CD14-positive monocyte (primary cell): Measurements from ENCODE around the gene GNG8. TPM values are rescaled to one million over a fixed set of nuclear protein-coding genes. Genes with fewer than 3 reads are reported as not detected.

ENCODE experiments used
- DNase-seq, 3 donors: peaks; one replicate each; pipeline ENCODE4 v3.0.0-alpha.2; 2011 to 2022
- H2AFZ ChIP-seq: 2 replicates; pipeline ENCODE4 v1.6.0; 2012; ENCODE audit warnings: mild to moderate bottlenecking, low read depth, low read length, inconsistent platforms; ENCODE audit not compliant: insufficient read depth, poor library complexity, severe bottlenecking
- H3K27ac ChIP-seq, 2 donors: 1 replicate in 1 of 2; 2 replicates in 1 of 2; pipeline ENCODE4 v1.5.1; 2012 to 2013; ENCODE audit warnings: low read length in 2 of 2, control low read depth in 1 of 2, inconsistent platforms in 1 of 2, low read depth in 1 of 2, mild to moderate bottlenecking in 1 of 2
- H3K27me3 ChIP-seq, 2 donors: one replicate each; pipeline versions ENCODE4 v1.6.0 to v1.6.1; 2011 to 2013; ENCODE audit warnings: low read length in 2 of 2; ENCODE audit not compliant: control insufficient read depth in 2 of 2, insufficient read depth in 2 of 2
- H3K36me3 ChIP-seq, 2 donors: replicated peaks in 1 of 2; 1 replicate in 1 of 2; 2 replicates in 1 of 2; pipeline versions ENCODE4 v1.5.1 to v1.6.1; 2012 to 2013; ENCODE audit warnings: low read length in 2 of 2, control low read depth in 1 of 2, inconsistent platforms in 1 of 2, mild to moderate bottlenecking in 1 of 2; ENCODE audit not compliant: insufficient read depth in 2 of 2, control insufficient read depth in 1 of 2
- H3K4me1 ChIP-seq, 2 donors: 1 replicate in 1 of 2; 2 replicates in 1 of 2; pipeline versions ENCODE4 v1.5.1 to v1.6.1; 2012 to 2013; ENCODE audit warnings: low read length in 2 of 2, control low read depth in 1 of 2, inconsistent platforms in 1 of 2, mild to moderate bottlenecking in 1 of 2, moderate library complexity in 1 of 2; ENCODE audit not compliant: insufficient read depth in 2 of 2, control insufficient read depth in 1 of 2
- H3K4me2 ChIP-seq: replicated peaks from 2 replicates; pipeline ENCODE3; 2012; ENCODE audit warnings: low read length, moderate library complexity, mild to moderate bottlenecking; ENCODE audit not compliant: poor library complexity, severe bottlenecking; ENCODE audit errors: extremely low read depth
- H3K4me3 ChIP-seq, 3 experiments: fragments of 200-600 bp in 1 of 3; sonication (generic) in 1 of 3; replicated peaks in 1 of 3; 1 replicate in 2 of 3; 2 replicates in 1 of 3; pipeline ENCODE4 v1.5.1; 2011 to 2013; ENCODE audit warnings: low read length in 3 of 3, mild to moderate bottlenecking in 3 of 3, control low read depth in 2 of 3, low read depth in 2 of 3, inconsistent platforms in 1 of 3, moderate library complexity in 1 of 3
- H3K79me2 ChIP-seq: 2 replicates; pipeline ENCODE4 v1.6.0; 2012; ENCODE audit warnings: mild to moderate bottlenecking, control low read depth, inconsistent platforms, low read length, moderate library complexity; ENCODE audit not compliant: insufficient read depth
- H3K9ac ChIP-seq: 2 replicates; pipeline ENCODE4 v1.6.0; 2017; ENCODE audit warnings: low read length, mild to moderate bottlenecking; ENCODE audit not compliant: insufficient read depth, poor library complexity, severe bottlenecking
- H3K9me3 ChIP-seq, 2 donors: replicated peaks in 1 of 2; 1 replicate in 1 of 2; 2 replicates in 1 of 2; pipeline versions ENCODE4 v1.5.1 to v1.6.1; 2012 to 2013; ENCODE audit warnings: low read length in 2 of 2, control low read depth in 1 of 2; ENCODE audit not compliant: control insufficient read depth in 1 of 2, insufficient read depth in 1 of 2
- H4K20me1 ChIP-seq: 2 replicates; pipeline ENCODE4 v1.6.0; 2012; ENCODE audit warnings: mild to moderate bottlenecking, low read length, control low read depth, moderate library complexity; ENCODE audit not compliant: insufficient read depth
- H3K27ac Mint-ChIP-seq, 7 donors: one replicate each; pipeline ENCODE4 v1.8.0; 2020; ENCODE audit warnings: mild to moderate bottlenecking in 7 of 7, mixed read lengths in 7 of 7, moderate library complexity in 6 of 7, inconsistent platforms in 2 of 7
- H3K27me3 Mint-ChIP-seq, 3 donors: one replicate each; pipeline ENCODE4 v1.8.0; 2021 to 2022; ENCODE audit warnings: low read depth in 3 of 3, mild to moderate bottlenecking in 3 of 3, mixed read lengths in 3 of 3, moderate library complexity in 3 of 3, inconsistent platforms in 1 of 3
- H3K36me3 Mint-ChIP-seq, 2 donors: one replicate each; pipeline ENCODE4 v1.8.0; 2020; ENCODE audit warnings: mixed read lengths in 2 of 2, inconsistent platforms in 1 of 2, mild to moderate bottlenecking in 1 of 2
- H3K4me1 Mint-ChIP-seq: one replicate; pipeline ENCODE4 v1.8.0; 2020; ENCODE audit warnings: mild to moderate bottlenecking, mixed read lengths
- H3K4me3 Mint-ChIP-seq, 2 donors: one replicate each; pipeline ENCODE4 v1.8.0; 2020; ENCODE audit warnings: mild to moderate bottlenecking in 2 of 2, mixed read lengths in 2 of 2, moderate library complexity in 1 of 2
- H3K9me3 Mint-ChIP-seq, 7 donors: one replicate each; pipeline ENCODE4 v1.8.0; 2020 to 2022; ENCODE audit warnings: mixed read lengths in 7 of 7, mild to moderate bottlenecking in 6 of 7, moderate library complexity in 6 of 7, inconsistent platforms in 2 of 7
- CTCF ChIP-seq: fragments of 200-600 bp; IDR thresholded peaks from one replicate; pipeline ENCODE4 v1.8.0; 2022; ENCODE audit warnings: antibody characterized with exemption, mild to moderate bottlenecking
- WGBS: methylation state at CpG from one replicate; pipeline ENCODE4 v1.1.5; 2013; ENCODE audit warnings: missing lambda C conversion rate; ENCODE audit not compliant: insufficient coverage; 5-methylcytosine and 5-hydroxymethylcytosine counted together
- intact Hi-C, 2 donors: fragments of 100-400 bp; cut with micrococcal nuclease; formaldehyde crosslinking; loops; one replicate each; pipeline versions ENCODE4 v1.15.0 to v1.15.1; 2023
- polyA plus RNA-seq, 3 donors: library from polyadenylated mRNA; depleted of rRNA in 1 of 3; unstranded in 2 of 3; stranded (reverse) in 1 of 3; fragments of 300-500 nt in 2 of 3; fragments of >200 nt in 1 of 3; fragmentation: Illumina TruSeq in 2 of 3; gene quantifications; 1 replicate in 2 of 3; 2 replicates in 1 of 3; pipeline ENCODE4 v1.2.3, GENCODE V29; 2012 to 2021

Gene GNG8
- polyA plus RNA-seq, 3 donors: not detected

GRCh38 chr19:46624958-46625661 lies 10.9 kb downstream of the GNG8 start, which contains the start of gene PTGIR:
Gene PTGIR (minus strand): TSS chr19:46625089. CDS start chr19:46624225, 864 bp downstream.
- peaks cover 6% of the 10 kb centered on the region for H3K79me2 ChIP-seq
- H3K4me2 ChIP-seq: peak within 1 kb of the TSS; percentile 69
- no peaks in the 10 kb centered on the region for H3K9me3 Mint-ChIP-seq
- peak within 1 kb of the TSS; percentile 59 for H3K9ac ChIP-seq
- intact Hi-C loops: no loop called here
- H3K4me1 ChIP-seq: peaks cover 69 to 75% of the 10 kb centered on the region in 2 donors
- H3K36me3 ChIP-seq: peaks cover 0 to 4% of the 10 kb centered on the region in 2 donors
- H2AFZ ChIP-seq: peak within 1 kb of the TSS; percentile 55
- peak within 1 kb of the TSS; percentile 88 to 96 (median 92) for H3K27ac Mint-ChIP-seq
- H3K4me1 Mint-ChIP-seq: peaks cover 73% of the 10 kb centered on the region
- H3K27ac ChIP-seq: peak within 1 kb of the TSS; percentile 69 to 75
- H3K27me3 Mint-ChIP-seq: peaks cover 6 to 8% (median 7%) of the 10 kb centered on the region in 3 donors
- DNase-seq: peak; percentile 62 to 78 (median 68)
- H3K4me3 ChIP-seq: peak within 1 kb of the TSS; percentile 44 to 75 (median 48)
- H3K36me3 Mint-ChIP-seq: peaks cover 24 to 26% of the 10 kb centered on the region in 2 donors
- no peak for TF ChIP-seq CTCF
- no peaks in the 10 kb centered on the region for H3K27me3 ChIP-seq
- H3K9me3 ChIP-seq: no peaks in the 10 kb centered on the region
- no peaks in the 10 kb centered on the region for H4K20me1 ChIP-seq
- H3K4me3 Mint-ChIP-seq: peak within 1 kb of the TSS; percentile 87 to 100
- 0% methylated on average over 12 of the region's 13 CpGs for WGBS

GRCh38 chr19:46623915-46624502 lies 12.0 kb downstream of the GNG8 start:
- H3K9ac ChIP-seq: peak overlapping the region; percentile 59
- Mint-ChIP-seq H3K27ac (peak overlapping the region in 6 of 7 donors; percentile 40 to 96 (median 92)), H3K27me3 (peaks cover 6 to 9% (median 8%) of the 10 kb centered on the region in 3 donors), H3K9me3 (peaks cover 0 to 2% (median 0%) of the 10 kb centered on the region in 7 donors), H3K36me3 (peaks cover 24 to 26% of the 10 kb centered on the region in 2 donors), H3K4me3 (peak overlapping the region; percentile 87 to 100), H3K4me1 (peaks cover 77% of the 10 kb centered on the region)
- DNase-seq: no peak
- H3K4me1 ChIP-seq: peaks cover 75 to 80% of the 10 kb centered on the region in 2 donors
- H4K20me1 ChIP-seq: no peaks in the 10 kb centered on the region
- no peak for TF ChIP-seq CTCF
- no peak overlapping the region for H2AFZ ChIP-seq
- H3K4me3 ChIP-seq: peak overlapping the region; percentile 22 to 75 (median 48)
- intact Hi-C loops: no loop called here
- no peaks in the 10 kb centered on the region for H3K27me3 ChIP-seq
- H3K9me3 ChIP-seq: no peaks in the 10 kb centered on the region
- H3K36me3 ChIP-seq: peaks cover 0 to 4% of the 10 kb centered on the region in 2 donors
- peak overlapping the region; percentile 0 to 75 for H3K27ac ChIP-seq
- peaks cover 6% of the 10 kb centered on the region for H3K79me2 ChIP-seq
- WGBS: 87% methylated on average over 28 of the region's 35 CpGs
- peak overlapping the region; percentile 69 for H3K4me2 ChIP-seq
